Measurements from ENCODE around the gene DENND4A. TPM values are rescaled to one million over a fixed set of nuclear protein-coding genes. Genes with fewer than 3 reads are reported as not detected.

The DENND4A gene
- total and polyA plus RNA-seq, 10 of the 15 experiments (the other 5 are each of a cell fraction or from before 2014, with no cell fraction given), result 14.2 to 81.8 (median 34.1) TPM

DNA sequence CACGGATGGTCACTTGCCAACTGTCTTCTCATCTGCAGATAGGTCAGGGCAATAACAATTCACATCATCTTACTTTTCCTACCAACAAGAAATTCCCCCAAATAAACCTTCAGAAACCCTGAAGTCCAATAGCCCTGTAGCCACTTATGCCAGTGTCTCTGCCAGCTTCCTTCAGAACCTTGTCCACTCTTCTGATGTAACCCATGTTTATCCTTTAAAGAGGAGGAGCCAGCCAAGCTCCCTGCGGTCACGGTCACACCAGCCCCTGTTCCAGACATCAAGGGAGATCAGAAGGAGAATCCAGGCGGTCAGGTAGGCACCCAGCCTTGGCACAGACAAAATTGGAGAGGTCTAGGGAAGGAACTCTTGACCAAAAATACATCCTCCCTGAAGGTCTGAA is 146.7 kb downstream of the DENND4A start (continued):
- TF ChIP-seq, protein P1, sequence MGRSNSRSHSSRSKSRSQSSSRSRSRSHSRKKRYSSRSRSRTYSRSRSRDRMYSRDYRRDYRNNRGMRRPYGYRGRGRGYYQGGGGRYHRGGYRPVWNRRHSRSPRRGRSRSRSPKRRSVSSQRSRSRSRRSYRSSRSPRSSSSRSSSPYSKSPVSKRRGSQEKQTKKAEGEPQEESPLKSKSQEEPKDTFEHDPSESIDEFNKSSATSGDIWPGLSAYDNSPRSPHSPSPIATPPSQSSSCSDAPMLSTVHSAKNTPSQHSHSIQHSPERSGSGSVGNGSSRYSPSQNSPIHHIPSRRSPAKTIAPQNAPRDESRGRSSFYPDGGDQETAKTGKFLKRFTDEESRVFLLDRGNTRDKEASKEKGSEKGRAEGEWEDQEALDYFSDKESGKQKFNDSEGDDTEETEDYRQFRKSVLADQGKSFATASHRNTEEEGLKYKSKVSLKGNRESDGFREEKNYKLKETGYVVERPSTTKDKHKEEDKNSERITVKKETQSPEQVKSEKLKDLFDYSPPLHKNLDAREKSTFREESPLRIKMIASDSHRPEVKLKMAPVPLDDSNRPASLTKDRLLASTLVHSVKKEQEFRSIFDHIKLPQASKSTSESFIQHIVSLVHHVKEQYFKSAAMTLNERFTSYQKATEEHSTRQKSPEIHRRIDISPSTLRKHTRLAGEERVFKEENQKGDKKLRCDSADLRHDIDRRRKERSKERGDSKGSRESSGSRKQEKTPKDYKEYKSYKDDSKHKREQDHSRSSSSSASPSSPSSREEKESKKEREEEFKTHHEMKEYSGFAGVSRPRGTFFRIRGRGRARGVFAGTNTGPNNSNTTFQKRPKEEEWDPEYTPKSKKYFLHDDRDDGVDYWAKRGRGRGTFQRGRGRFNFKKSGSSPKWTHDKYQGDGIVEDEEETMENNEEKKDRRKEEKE (IDR thresholded peaks at IDR 0.05), result no peak
- no peak for TF ChIP-seq PAX5 (IDR thresholded peaks at IDR 0.05; ENCODE audit: borderline replicate concordance, low read depth, low read length)
- no peak for TF ChIP-seq ZNF207 (IDR thresholded peaks at IDR 0.05; ENCODE audit: borderline replicate concordance)
- no peak for TF ChIP-seq TBL1XR1 (IDR thresholded peaks at IDR 0.05; ENCODE audit: low read depth, low read length)
- no peak for TF ChIP-seq MEF2B (IDR thresholded peaks at IDR 0.05; ENCODE audit: partially characterized antibody, poor library complexity, severe bottlenecking)
- TF ChIP-seq, protein P2, sequence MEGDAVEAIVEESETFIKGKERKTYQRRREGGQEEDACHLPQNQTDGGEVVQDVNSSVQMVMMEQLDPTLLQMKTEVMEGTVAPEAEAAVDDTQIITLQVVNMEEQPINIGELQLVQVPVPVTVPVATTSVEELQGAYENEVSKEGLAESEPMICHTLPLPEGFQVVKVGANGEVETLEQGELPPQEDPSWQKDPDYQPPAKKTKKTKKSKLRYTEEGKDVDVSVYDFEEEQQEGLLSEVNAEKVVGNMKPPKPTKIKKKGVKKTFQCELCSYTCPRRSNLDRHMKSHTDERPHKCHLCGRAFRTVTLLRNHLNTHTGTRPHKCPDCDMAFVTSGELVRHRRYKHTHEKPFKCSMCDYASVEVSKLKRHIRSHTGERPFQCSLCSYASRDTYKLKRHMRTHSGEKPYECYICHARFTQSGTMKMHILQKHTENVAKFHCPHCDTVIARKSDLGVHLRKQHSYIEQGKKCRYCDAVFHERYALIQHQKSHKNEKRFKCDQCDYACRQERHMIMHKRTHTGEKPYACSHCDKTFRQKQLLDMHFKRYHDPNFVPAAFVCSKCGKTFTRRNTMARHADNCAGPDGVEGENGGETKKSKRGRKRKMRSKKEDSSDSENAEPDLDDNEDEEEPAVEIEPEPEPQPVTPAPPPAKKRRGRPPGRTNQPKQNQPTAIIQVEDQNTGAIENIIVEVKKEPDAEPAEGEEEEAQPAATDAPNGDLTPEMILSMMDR (IDR thresholded peaks at IDR 0.05 in 2 of 3, conservative IDR thresholded peaks at IDR 0.05 in 1 of 3; ENCODE audit: control insufficient read depth in 2 of 3, extremely low read depth in 1 of 3, insufficient read depth in 1 of 3, low read depth in 3 of 3, low read length in 3 of 3), result no peak
- no peak for TF ChIP-seq LARP7 (IDR thresholded peaks at IDR 0.05)
- TF ChIP-seq, protein P3, sequence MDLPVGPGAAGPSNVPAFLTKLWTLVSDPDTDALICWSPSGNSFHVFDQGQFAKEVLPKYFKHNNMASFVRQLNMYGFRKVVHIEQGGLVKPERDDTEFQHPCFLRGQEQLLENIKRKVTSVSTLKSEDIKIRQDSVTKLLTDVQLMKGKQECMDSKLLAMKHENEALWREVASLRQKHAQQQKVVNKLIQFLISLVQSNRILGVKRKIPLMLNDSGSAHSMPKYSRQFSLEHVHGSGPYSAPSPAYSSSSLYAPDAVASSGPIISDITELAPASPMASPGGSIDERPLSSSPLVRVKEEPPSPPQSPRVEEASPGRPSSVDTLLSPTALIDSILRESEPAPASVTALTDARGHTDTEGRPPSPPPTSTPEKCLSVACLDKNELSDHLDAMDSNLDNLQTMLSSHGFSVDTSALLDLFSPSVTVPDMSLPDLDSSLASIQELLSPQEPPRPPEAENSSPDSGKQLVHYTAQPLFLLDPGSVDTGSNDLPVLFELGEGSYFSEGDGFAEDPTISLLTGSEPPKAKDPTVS (IDR thresholded peaks at IDR 0.05; ENCODE audit: low read depth, low read length), result no peak

All from GM12878 (cell line).